Glutamatergic neuron (in vitro differentiated cells): Measurements from ENCODE around the gene DPRX. TPM values are rescaled to one million over a fixed set of nuclear protein-coding genes. Genes with fewer than 3 reads are reported as not detected.

ENCODE experiments used
- DNase-seq: peaks from one replicate; pipeline ENCODE4 v3.0.0; 2022
- H3K27ac Mint-ChIP-seq: one replicate; pipeline ENCODE4 v1.8.0; 2020; ENCODE audit warnings: mild to moderate bottlenecking, mixed read lengths, inconsistent platforms; ENCODE audit not compliant: unreplicated experiment
- H3K27me3 Mint-ChIP-seq: one replicate; pipeline ENCODE4 v1.8.0; 2020; ENCODE audit warnings: mild to moderate bottlenecking, moderate library complexity, mixed read lengths, inconsistent platforms; ENCODE audit not compliant: unreplicated experiment
- H3K36me3 Mint-ChIP-seq: one replicate; pipeline ENCODE4 v1.8.0; 2020; ENCODE audit warnings: mild to moderate bottlenecking, mixed read lengths, inconsistent platforms; ENCODE audit not compliant: unreplicated experiment
- H3K4me1 Mint-ChIP-seq: one replicate; pipeline ENCODE4 v1.8.0; 2020; ENCODE audit warnings: mild to moderate bottlenecking, low read depth, mixed read lengths, inconsistent platforms; ENCODE audit not compliant: unreplicated experiment
- H3K4me3 Mint-ChIP-seq: one replicate; pipeline ENCODE4 v1.8.0; 2020; ENCODE audit warnings: mild to moderate bottlenecking, mixed read lengths, inconsistent platforms; ENCODE audit not compliant: unreplicated experiment
- H3K9me3 Mint-ChIP-seq: one replicate; pipeline ENCODE4 v1.8.0; 2020; ENCODE audit warnings: mild to moderate bottlenecking, moderate library complexity, mixed read lengths, inconsistent platforms; ENCODE audit not compliant: unreplicated experiment
- CTCF ChIP-seq: fragments of 200-600 bp; sonication (generic); IDR thresholded peaks from one replicate; pipeline ENCODE4 v1.5.0; 2021; ENCODE audit not compliant: partially characterized antibody, unreplicated experiment
- long read RNA-seq: library from polyadenylated mRNA; unstranded; transcript quantifications from one replicate; pipeline ENCODE4 v2.0.0, GENCODE V29; 2020; ENCODE audit not compliant: unreplicated experiment
- total RNA-seq: library from RNA; stranded (reverse); fragmentation: NEBNext Ultra II Directional; extraction: Animal tissue kit (Norgen Biotek cat#: 25700); gene quantifications from one replicate; pipeline ENCODE4 v1.2.1, GENCODE V29; 2021; ENCODE audit not compliant: unreplicated experiment

DPRX gene, protein sequence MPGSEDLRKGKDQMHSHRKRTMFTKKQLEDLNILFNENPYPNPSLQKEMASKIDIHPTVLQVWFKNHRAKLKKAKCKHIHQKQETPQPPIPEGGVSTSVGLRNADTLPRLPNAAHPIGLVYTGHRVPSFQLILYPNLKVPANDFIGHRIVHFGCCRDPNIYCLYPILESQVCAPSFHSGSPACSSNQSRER
- not detected for total RNA-seq
- long read RNA-seq: 0 reads

DNA sequence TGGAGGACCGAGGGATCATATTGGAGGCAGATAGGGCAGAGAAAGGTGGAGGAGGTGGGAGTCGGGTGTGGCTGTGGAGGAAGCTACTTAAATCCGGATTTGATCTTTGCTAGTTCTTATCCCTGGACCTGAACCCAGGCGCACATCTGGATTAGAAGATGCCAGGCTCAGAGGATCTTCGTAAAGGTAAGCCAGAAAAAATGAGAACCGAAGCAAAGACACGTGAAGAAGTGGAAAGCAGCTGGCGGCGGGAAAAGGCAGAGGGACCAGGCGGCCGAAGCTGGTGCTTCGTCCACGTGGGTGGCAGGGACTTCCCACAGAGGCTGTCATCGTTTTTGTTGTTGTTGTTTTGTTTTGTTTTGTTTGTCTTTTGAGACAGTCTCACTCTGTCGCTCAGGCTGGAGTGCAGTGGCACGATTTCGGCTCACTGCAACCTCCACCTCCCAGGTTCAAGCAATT, at the start of gene DPRX:
Gene DPRX (plus strand): TSS at position 51 of the 459 bp plus-strand sequence. CDS start 108 bp downstream, at position 159.
- Mint-ChIP-seq H3K27me3 (peaks cover 3% of the 10 kb centered on the region), H3K36me3 (no peaks in the 10 kb centered on the region), H3K4me1 (no peaks in the 10 kb centered on the region), H3K4me3 (no peak within 1 kb of the TSS), H3K9me3 (no peaks in the 10 kb centered on the region), H3K27ac (no peak within 1 kb of the TSS)
- no peak for TF ChIP-seq CTCF
- DNase-seq: no peak

DNA sequence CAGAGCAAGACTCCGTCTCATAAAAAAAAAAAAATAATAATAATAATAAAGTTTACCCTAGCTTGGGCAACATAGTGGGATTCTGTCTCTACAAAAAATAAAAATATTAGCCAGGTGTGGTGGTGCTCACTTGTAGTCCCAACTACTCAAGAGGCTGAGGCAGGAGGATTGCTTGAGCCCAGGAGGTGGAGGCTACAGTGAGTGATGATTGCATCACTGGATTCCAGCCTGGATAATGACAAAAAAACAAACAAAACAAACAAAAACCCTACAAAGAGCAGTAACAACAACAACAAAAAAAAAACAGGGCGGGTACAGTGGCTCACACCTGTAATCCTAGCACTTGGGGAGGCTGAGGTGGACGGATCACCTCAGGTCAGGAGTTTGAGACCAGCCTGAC, 48.6 kb upstream of the DPRX start:
- Mint-ChIP-seq H3K27me3 (no peaks in the 10 kb centered on the region), H3K36me3 (peaks cover 16% of the 10 kb centered on the region), H3K9me3 (peaks cover 8% of the 10 kb centered on the region), H3K4me1 (no peaks in the 10 kb centered on the region), H3K27ac (no peak overlapping the region), H3K4me3 (no peak overlapping the region)
- TF ChIP-seq CTCF: no peak
- no peak for DNase-seq

DNA sequence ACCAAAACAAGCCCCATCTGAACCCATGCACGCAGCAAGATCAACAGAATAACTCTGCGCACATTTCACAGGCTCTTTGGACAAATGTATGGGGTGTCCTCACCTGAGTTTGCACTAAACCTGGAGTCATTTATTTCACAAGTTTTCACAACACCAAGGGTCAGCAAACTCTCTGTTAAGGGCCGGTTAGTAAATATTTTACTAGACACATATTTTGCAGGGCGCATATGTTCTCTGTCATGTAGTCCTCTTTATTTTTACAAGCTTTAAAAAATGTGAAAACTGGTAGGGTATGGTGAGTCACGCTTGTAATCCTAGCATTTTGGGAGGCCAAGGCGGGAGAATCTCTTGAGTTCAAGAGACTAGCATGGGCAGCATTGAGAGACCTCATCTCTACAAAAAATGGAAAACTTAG, 45.5 kb upstream of the DPRX start:
- no peak overlapping the region for H3K4me3 Mint-ChIP-seq
- peaks cover 7% of the 10 kb centered on the region for H3K36me3 Mint-ChIP-seq
- no peak overlapping the region for H3K27ac Mint-ChIP-seq
- TF ChIP-seq CTCF: no peak
- H3K27me3 Mint-ChIP-seq: no peaks in the 10 kb centered on the region
- peaks cover 5% of the 10 kb centered on the region for H3K9me3 Mint-ChIP-seq
- H3K4me1 Mint-ChIP-seq: no peaks in the 10 kb centered on the region
- no peak for DNase-seq

- no peaks in the 10 kb centered on the region for H3K36me3 Mint-ChIP-seq
- H3K27ac Mint-ChIP-seq: no peak overlapping the region
- no peaks in the 10 kb centered on the region for H3K4me1 Mint-ChIP-seq
- H3K27me3 Mint-ChIP-seq: no peaks in the 10 kb centered on the region
- no peak overlapping the region for H3K4me3 Mint-ChIP-seq
- DNase-seq: no peak
- TF ChIP-seq CTCF: no peak
- H3K9me3 Mint-ChIP-seq: no peaks in the 10 kb centered on the region
These were observed 36.8 kb upstream of the DPRX start for GRCh38 chr19:53594811-53595509.

DNA sequence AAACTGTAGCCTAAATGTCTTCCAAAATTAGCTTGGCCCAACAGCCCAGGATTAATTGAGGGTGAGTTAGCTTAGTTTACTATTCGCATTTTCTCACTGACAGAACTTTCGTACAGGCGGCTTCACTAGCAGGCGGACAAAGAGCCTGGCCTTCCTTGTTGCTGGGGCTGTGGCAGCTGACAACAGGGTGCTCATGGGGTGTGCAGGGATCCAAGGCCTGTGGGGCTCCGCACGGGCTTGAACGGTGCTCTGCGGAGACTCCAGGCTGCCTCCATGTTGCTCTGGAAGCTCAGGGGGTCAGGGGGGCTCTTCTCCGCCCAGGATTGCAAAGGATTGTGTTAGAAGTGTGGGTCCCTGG, 36.3 kb upstream of the DPRX start:
- TF ChIP-seq CTCF: no peak
- no peak overlapping the region for H3K27ac Mint-ChIP-seq
- H3K36me3 Mint-ChIP-seq: no peaks in the 10 kb centered on the region
- H3K4me1 Mint-ChIP-seq: no peaks in the 10 kb centered on the region
- no peaks in the 10 kb centered on the region for H3K9me3 Mint-ChIP-seq
- no peak overlapping the region for H3K4me3 Mint-ChIP-seq
- DNase-seq: no peak
- no peaks in the 10 kb centered on the region for H3K27me3 Mint-ChIP-seq
